DMS79 (cell line): ENCODE results near the gene GRIP1.

Source experiments
- DNase-seq: peaks from one replicate; lab custom pipeline; 2025; lab: John Stamatoyannopoulos, UW

Gene GRIP1

GRCh38 chr12:66388517-66388916 lies 290.4 kb downstream of the GRIP1 start:
- no peak for DNase-seq

GRCh38 chr12:66387117-66387516 lies 291.8 kb downstream of the GRIP1 start:
- no peak for DNase-seq

- no peak for DNase-seq
Observed at GRCh38 chr12:66380769-66381535, 297.9 kb downstream of the GRIP1 start.

- no peak for DNase-seq
Observed at GRCh38 chr12:66379616-66380015, 299.3 kb downstream of the GRIP1 start.

- no peak for DNase-seq
Observed at GRCh38 chr12:66375560-66375959, 303.3 kb downstream of the GRIP1 start.

GRCh38 chr12:66371982-66372381 lies 306.9 kb downstream of the GRIP1 start:
- DNase-seq: no peak

GRCh38 chr12:66367015-66367667 lies 311.7 kb downstream of the GRIP1 start:
- no peak for DNase-seq

GRCh38 chr12:66365718-66366490 lies 313.0 kb downstream of the GRIP1 start:
- no peak for DNase-seq

GRCh38 chr12:66361703-66362102 lies 317.2 kb downstream of the GRIP1 start:
- DNase-seq: no peak

- DNase-seq: no peak
Observed at GRCh38 chr12:66359300-66359699, 319.6 kb downstream of the GRIP1 start.

GRCh38 chr12:66354291-66354690 lies 324.6 kb downstream of the GRIP1 start:
- DNase-seq: peak; percentile 30

- DNase-seq: no peak
Observed at GRCh38 chr12:66352899-66353298, 326.0 kb downstream of the GRIP1 start.

- no peak for DNase-seq
Observed at GRCh38 chr12:66352197-66352596, 326.7 kb downstream of the GRIP1 start.

- DNase-seq: no peak
Observed at GRCh38 chr12:66351301-66351700, 327.6 kb downstream of the GRIP1 start.

- no peak for DNase-seq
Observed at GRCh38 chr12:66345956-66346355, 332.9 kb downstream of the GRIP1 start.

GRCh38 chr12:66345212-66345611 lies 333.7 kb downstream of the GRIP1 start:
- DNase-seq: no peak

GRCh38 chr12:66341126-66341525 lies 337.8 kb downstream of the GRIP1 start:
- no peak for DNase-seq

- no peak for DNase-seq
Observed at GRCh38 chr12:66340131-66340530, 338.7 kb downstream of the GRIP1 start.

GRCh38 chr12:66337381-66338010 lies 341.4 kb downstream of the GRIP1 start:
- DNase-seq: no peak

- DNase-seq: no peak
Observed at GRCh38 chr12:66335746-66336145, 343.1 kb downstream of the GRIP1 start.

GRCh38 chr12:66331814-66332213 lies 347.1 kb downstream of the GRIP1 start:
- DNase-seq: no peak

- no peak for DNase-seq
Observed at GRCh38 chr12:66331016-66331415, 347.9 kb downstream of the GRIP1 start.
